Neural cell (in vitro differentiated cells): Measurements from ENCODE around the gene SPRR2F. TPM values are rescaled to one million over a fixed set of nuclear protein-coding genes. Genes with fewer than 3 reads are reported as not detected.

Experiments used
- H2AFZ ChIP-seq: fragments of 200-600, 300-800 bp; sonication (generic), shearing (Covaris generic); 2 replicates; pipeline ENCODE4 v1.6.0; 2014; ENCODE audit warnings: low read depth, mild to moderate bottlenecking, antibody characterized with exemption, low read length, moderate library complexity
- H3F3A ChIP-seq: fragments of 200-600 bp; shearing (Covaris generic); 2 replicates; pipeline ENCODE4 v1.6.1; 2016; ENCODE audit warnings: mild to moderate bottlenecking, moderate library complexity, mixed read lengths, antibody characterized with exemption, low read length; ENCODE audit not compliant: insufficient read depth, poor library complexity, severe bottlenecking
- H3K27ac ChIP-seq: fragments of 200-600, 300-800 bp; sonication (generic), shearing (Covaris generic); 2 replicates; pipeline ENCODE4 v1.5.1; 2014; ENCODE audit warnings: mild to moderate bottlenecking, low read length, moderate library complexity
- H3K27me3 ChIP-seq: fragments of 300-800, 200-600 bp; sonication (generic), shearing (Covaris generic); 2 replicates; pipeline ENCODE4 v1.6.0; 2014; ENCODE audit warnings: mild to moderate bottlenecking, low read depth, low read length, moderate library complexity; ENCODE audit not compliant: insufficient read depth
- H3K36me3 ChIP-seq: fragments of 300-800, 200-600 bp; sonication (generic), shearing (Covaris generic); 2 replicates; pipeline ENCODE4 v1.5.1; 2014; ENCODE audit warnings: mild to moderate bottlenecking, antibody characterized with exemption, low read length, moderate library complexity; ENCODE audit not compliant: insufficient read depth
- H3K4me2 ChIP-seq: fragments of 300-800, 200-600 bp; sonication (generic), shearing (Covaris generic); 2 replicates; pipeline ENCODE4 v1.6.0; 2014; ENCODE audit warnings: mild to moderate bottlenecking, low read length
- H3K4me3 ChIP-seq: fragments of 300-800, 200-600 bp; sonication (generic), shearing (Covaris generic); 2 replicates; pipeline ENCODE4 v1.5.1; 2014; ENCODE audit warnings: mild to moderate bottlenecking, low read length, moderate library complexity
- H3K79me2 ChIP-seq: fragments of 200-600 bp; shearing (Covaris generic); replicated peaks from 2 replicates; pipeline ENCODE4 v1.6.0; 2014; ENCODE audit warnings: mild to moderate bottlenecking, low read length, moderate library complexity; ENCODE audit not compliant: insufficient read depth
- H3K9ac ChIP-seq: fragments of 300-800, 200-600 bp; sonication (generic), shearing (Covaris generic); 2 replicates; pipeline ENCODE4 v1.6.1; 2016; ENCODE audit warnings: mild to moderate bottlenecking, low read length, mixed read lengths
- H3K9me2 ChIP-seq: fragments of 200-600 bp; shearing (Covaris generic); 2 replicates; pipeline ENCODE4 v1.6.1; 2016; ENCODE audit warnings: mild to moderate bottlenecking, low read length, mixed read lengths; ENCODE audit not compliant: insufficient read depth
- H3K9me3 ChIP-seq: fragments of 200-600, 300-800 bp; sonication (generic), shearing (Covaris generic); 2 replicates; pipeline ENCODE4 v1.6.1; 2016; ENCODE audit warnings: mild to moderate bottlenecking, mixed run types, low read length, moderate library complexity, mixed read lengths
- H4K20me1 ChIP-seq: fragments of 200-600 bp; shearing (Covaris generic); 2 replicates; pipeline ENCODE4 v1.6.1; 2016; ENCODE audit warnings: mild to moderate bottlenecking, mixed run types; ENCODE audit not compliant: insufficient read depth
- EP300 ChIP-seq: fragments of 450-650 bp; conservative IDR thresholded peaks from 2 replicates; pipeline ENCODE4 v1.6.1; 2014; ENCODE audit warnings: antibody characterized with exemption, mild to moderate bottlenecking, moderate library complexity; ENCODE audit not compliant: poor library complexity, severe bottlenecking
- EZH2 ChIP-seq: fragments of 200-600, 300-800 bp; shearing (Covaris generic), sonication (generic); IDR thresholded peaks from 2 replicates; pipeline ENCODE4 v1.6.1; 2014; ENCODE audit warnings: antibody characterized with exemption, low read length, borderline replicate concordance, mild to moderate bottlenecking; ENCODE audit not compliant: insufficient read depth, poor library complexity, severe bottlenecking
- MXI1 ChIP-seq: fragments of 450-650 bp; conservative IDR thresholded peaks from 2 replicates; pipeline ENCODE4 v1.6.1; 2014; ENCODE audit warnings: antibody characterized with exemption, mild to moderate bottlenecking; ENCODE audit not compliant: poor library complexity, severe bottlenecking
- POLR2AphosphoS5 ChIP-seq: IDR thresholded peaks from 2 replicates; pipeline ENCODE4 v1.6.1; 2012
- RAD21 ChIP-seq: fragments of 450-650 bp; conservative IDR thresholded peaks from 2 replicates; pipeline ENCODE4 v1.6.1; 2014; ENCODE audit warnings: antibody characterized with exemption, mild to moderate bottlenecking, moderate library complexity
- REST ChIP-seq: IDR thresholded peaks from 2 replicates; pipeline ENCODE4 v1.6.1; 2012; ENCODE audit warnings: borderline replicate concordance
- SMC3 ChIP-seq: fragments of 450-650 bp; conservative IDR thresholded peaks from 2 replicates; pipeline ENCODE4 v1.6.1; 2014; ENCODE audit warnings: antibody characterized with exemption, mild to moderate bottlenecking, moderate library complexity; ENCODE audit not compliant: poor library complexity
- TAF1 ChIP-seq: IDR thresholded peaks from 2 replicates; pipeline ENCODE4 v1.6.1; 2012; ENCODE audit warnings: low read depth
- polyA plus RNA-seq: library from polyadenylated mRNA; depleted of rRNA; stranded (reverse); fragments of >200 nt; gene quantifications from 2 replicates; pipeline ENCODE4 v1.2.3, GENCODE V29; 2014
- TF ChIP-seq, protein P1 (sequence below): fragments of 450-650 bp; IDR thresholded peaks from 2 replicates; pipeline ENCODE4 v1.5.1; 2014; ENCODE audit warnings: antibody characterized with exemption, mild to moderate bottlenecking, moderate library complexity; ENCODE audit not compliant: poor library complexity, severe bottlenecking

Gene SPRR2F
- polyA plus RNA-seq, 1 donor from 2014 or later: not detected

DNA sequence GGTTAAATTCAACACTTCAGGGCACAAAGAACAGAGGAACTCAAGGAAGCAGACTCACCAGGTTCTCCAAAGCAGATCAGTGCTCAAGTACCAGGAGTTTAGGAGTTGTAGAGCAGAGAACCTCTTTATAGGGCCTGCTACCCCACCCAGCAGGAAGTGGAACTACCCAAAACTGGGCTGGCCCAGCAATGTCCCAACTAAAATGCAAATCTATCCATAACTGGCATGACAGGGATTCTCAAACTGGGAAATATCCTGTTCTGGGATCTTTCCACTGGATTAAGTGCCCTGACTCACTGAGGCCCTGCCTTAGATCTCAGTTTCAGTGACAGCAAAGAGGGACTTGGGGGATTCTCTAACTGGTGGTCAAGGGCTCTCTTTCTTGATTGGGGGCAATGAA, 18.9 kb downstream of the SPRR2F start, which contains the start of gene SPRR2E:
Gene SPRR2E, minus strand, starts transcription at position 101 of the 400 bp plus-strand sequence. CDS start 775 bp downstream, outside the sequence.
- H3K27me3 ChIP-seq: no peaks in the 10 kb centered on the region
- no peaks in the 10 kb centered on the region for H3K9me3 ChIP-seq
- no peaks in the 10 kb centered on the region for H4K20me1 ChIP-seq
- no peaks in the 10 kb centered on the region for H3K36me3 ChIP-seq
- H3K9me2 ChIP-seq: no peaks in the 10 kb centered on the region
- H3K9ac ChIP-seq: no peak within 1 kb of the TSS
- H3K27ac ChIP-seq: no peak within 1 kb of the TSS
- no peak within 1 kb of the TSS for H3K4me2 ChIP-seq
- no peak within 1 kb of the TSS for H3K4me3 ChIP-seq
- no peaks in the 10 kb centered on the region for H3F3A ChIP-seq
- no peaks in the 10 kb centered on the region for H3K79me2 ChIP-seq
- H2AFZ ChIP-seq: no peak within 1 kb of the TSS
- no peak for TF ChIP-seq EZH2
- TF ChIP-seq MXI1: no peak
- TF ChIP-seq EP300: no peak
- no peak for TF ChIP-seq POLR2AphosphoS5
- no peak for TF ChIP-seq RAD21
- no peak for TF ChIP-seq REST
- no peak for TF ChIP-seq TAF1
- TF ChIP-seq, protein P1, sequence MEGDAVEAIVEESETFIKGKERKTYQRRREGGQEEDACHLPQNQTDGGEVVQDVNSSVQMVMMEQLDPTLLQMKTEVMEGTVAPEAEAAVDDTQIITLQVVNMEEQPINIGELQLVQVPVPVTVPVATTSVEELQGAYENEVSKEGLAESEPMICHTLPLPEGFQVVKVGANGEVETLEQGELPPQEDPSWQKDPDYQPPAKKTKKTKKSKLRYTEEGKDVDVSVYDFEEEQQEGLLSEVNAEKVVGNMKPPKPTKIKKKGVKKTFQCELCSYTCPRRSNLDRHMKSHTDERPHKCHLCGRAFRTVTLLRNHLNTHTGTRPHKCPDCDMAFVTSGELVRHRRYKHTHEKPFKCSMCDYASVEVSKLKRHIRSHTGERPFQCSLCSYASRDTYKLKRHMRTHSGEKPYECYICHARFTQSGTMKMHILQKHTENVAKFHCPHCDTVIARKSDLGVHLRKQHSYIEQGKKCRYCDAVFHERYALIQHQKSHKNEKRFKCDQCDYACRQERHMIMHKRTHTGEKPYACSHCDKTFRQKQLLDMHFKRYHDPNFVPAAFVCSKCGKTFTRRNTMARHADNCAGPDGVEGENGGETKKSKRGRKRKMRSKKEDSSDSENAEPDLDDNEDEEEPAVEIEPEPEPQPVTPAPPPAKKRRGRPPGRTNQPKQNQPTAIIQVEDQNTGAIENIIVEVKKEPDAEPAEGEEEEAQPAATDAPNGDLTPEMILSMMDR: no peak
- no peak for TF ChIP-seq SMC3

GRCh38 chr1:153087652-153088051, 25.7 kb downstream of the SPRR2F start:
- H3K9me2 ChIP-seq: no peaks in the 10 kb centered on the region

More at GRCh38 chr1:153087652-153088051, 25.7 kb downstream of the SPRR2F start:
- no peaks in the 10 kb centered on the region for H3F3A ChIP-seq
- no peaks in the 10 kb centered on the region for H3K79me2 ChIP-seq
- H3K4me3 ChIP-seq: no peak overlapping the region
- no peak overlapping the region for H3K4me2 ChIP-seq
- no peak overlapping the region for H3K27ac ChIP-seq
- TF ChIP-seq RAD21 (no peak), MXI1 (no peak), REST (no peak), POLR2AphosphoS5 (no peak), SMC3 (no peak), EP300 (no peak), TAF1 (no peak), EZH2 (no peak)
- TF ChIP-seq, protein P1: no peak
- no peaks in the 10 kb centered on the region for H3K9me3 ChIP-seq
- H3K27me3 ChIP-seq: no peaks in the 10 kb centered on the region
- H2AFZ ChIP-seq: no peak overlapping the region
- H4K20me1 ChIP-seq: no peaks in the 10 kb centered on the region
- H3K36me3 ChIP-seq: no peaks in the 10 kb centered on the region
- no peak overlapping the region for H3K9ac ChIP-seq
